Cardiac fibroblast (primary cell): ENCODE results near the gene PCDH9.

Experiments used
- DNase-seq, 2 donors: peaks; one replicate each; pipeline versions ENCODE4 v3.0.0 to v3.0.0-alpha.2; 2010; ENCODE audit warnings: low read depth in 2 of 2
- H3K4me3 ChIP-seq, 2 donors: replicated peaks in 1 of 2; 1 replicate in 1 of 2; 2 replicates in 1 of 2; pipeline ENCODE4 v1.5.1; 2011; ENCODE audit warnings: low read depth in 2 of 2, low read length in 2 of 2, mild to moderate bottlenecking in 2 of 2, moderate library complexity in 1 of 2
- TF ChIP-seq, protein P1 (sequence below): IDR thresholded peaks from one replicate; pipeline ENCODE4 v1.5.1; 2011; ENCODE audit warnings: low read depth, mild to moderate bottlenecking, low read length, inconsistent platforms

Gene PCDH9

DNA sequence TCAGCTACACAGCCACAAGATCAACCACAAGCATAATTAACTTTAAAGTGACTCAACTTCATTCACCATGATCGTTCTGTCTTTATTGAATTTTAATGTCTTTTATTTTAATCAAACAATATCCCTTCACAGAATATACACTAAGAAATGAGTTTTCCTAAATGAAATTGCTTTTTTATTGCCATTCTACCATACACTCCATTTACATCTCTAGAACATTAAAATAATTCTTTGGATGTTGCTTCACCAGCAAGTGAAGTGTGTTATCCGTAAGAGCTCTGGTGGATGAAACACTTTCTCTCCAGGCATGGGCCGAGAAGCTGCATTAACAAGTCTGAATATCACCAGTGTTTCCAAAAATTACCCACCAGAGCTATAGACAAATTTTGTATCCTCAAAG is 789.2 kb downstream of the PCDH9 start:
- TF ChIP-seq, protein P1, sequence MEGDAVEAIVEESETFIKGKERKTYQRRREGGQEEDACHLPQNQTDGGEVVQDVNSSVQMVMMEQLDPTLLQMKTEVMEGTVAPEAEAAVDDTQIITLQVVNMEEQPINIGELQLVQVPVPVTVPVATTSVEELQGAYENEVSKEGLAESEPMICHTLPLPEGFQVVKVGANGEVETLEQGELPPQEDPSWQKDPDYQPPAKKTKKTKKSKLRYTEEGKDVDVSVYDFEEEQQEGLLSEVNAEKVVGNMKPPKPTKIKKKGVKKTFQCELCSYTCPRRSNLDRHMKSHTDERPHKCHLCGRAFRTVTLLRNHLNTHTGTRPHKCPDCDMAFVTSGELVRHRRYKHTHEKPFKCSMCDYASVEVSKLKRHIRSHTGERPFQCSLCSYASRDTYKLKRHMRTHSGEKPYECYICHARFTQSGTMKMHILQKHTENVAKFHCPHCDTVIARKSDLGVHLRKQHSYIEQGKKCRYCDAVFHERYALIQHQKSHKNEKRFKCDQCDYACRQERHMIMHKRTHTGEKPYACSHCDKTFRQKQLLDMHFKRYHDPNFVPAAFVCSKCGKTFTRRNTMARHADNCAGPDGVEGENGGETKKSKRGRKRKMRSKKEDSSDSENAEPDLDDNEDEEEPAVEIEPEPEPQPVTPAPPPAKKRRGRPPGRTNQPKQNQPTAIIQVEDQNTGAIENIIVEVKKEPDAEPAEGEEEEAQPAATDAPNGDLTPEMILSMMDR, result no peak
- DNase-seq, result no peak
- H3K4me3 ChIP-seq, result no peak overlapping the region

- H3K4me3 ChIP-seq, result no peak overlapping the region
- TF ChIP-seq, protein P1, result no peak
- DNase-seq, result no peak
Measured at GRCh38 chr13:66430728-66431127, 799.4 kb downstream of the PCDH9 start.

GRCh38 chr13:66430269-66430668 is 799.9 kb downstream of the PCDH9 start:
- TF ChIP-seq, protein P1, result no peak
- no peak overlapping the region for H3K4me3 ChIP-seq
- peak in 1 of 2 donors; percentile 48 for DNase-seq

GRCh38 chr13:66429156-66429555 is 801.0 kb downstream of the PCDH9 start:
- H3K4me3 ChIP-seq, result no peak overlapping the region
- TF ChIP-seq, protein P1, result no peak
- DNase-seq, result peak in 1 of 2 donors; percentile 30

- DNase-seq, result peak; percentile 44 to 66
- TF ChIP-seq, protein P1, result no peak
- no peak overlapping the region for H3K4me3 ChIP-seq
Measured at GRCh38 chr13:66427458-66427861, 802.7 kb downstream of the PCDH9 start.

- TF ChIP-seq, protein P1, result no peak
- no peak overlapping the region for H3K4me3 ChIP-seq
- peak in 1 of 2 donors; percentile 62 for DNase-seq
Measured at GRCh38 chr13:66425741-66426140, 804.4 kb downstream of the PCDH9 start.

- peak; percentile 56 to 82 for DNase-seq
- H3K4me3 ChIP-seq, result no peak overlapping the region
- TF ChIP-seq, protein P1, result no peak
Measured at GRCh38 chr13:66424422-66424821, 805.7 kb downstream of the PCDH9 start.
